HG03460 (cell line): ENCODE measurements around the gene GET3.
"Not testable (repeated sequence)": the region's sequence is repeated elsewhere in the genome, so short reads cannot be mapped to it uniquely, and the experiment has no call there.

Experiments used
- ATAC-seq: cut with Tn5 transposase; IDR thresholded peaks from one replicate; pipeline ENCODE4 v1.9.1; 2021; ENCODE audit not compliant: unreplicated experiment

GET3 gene

DNA sequence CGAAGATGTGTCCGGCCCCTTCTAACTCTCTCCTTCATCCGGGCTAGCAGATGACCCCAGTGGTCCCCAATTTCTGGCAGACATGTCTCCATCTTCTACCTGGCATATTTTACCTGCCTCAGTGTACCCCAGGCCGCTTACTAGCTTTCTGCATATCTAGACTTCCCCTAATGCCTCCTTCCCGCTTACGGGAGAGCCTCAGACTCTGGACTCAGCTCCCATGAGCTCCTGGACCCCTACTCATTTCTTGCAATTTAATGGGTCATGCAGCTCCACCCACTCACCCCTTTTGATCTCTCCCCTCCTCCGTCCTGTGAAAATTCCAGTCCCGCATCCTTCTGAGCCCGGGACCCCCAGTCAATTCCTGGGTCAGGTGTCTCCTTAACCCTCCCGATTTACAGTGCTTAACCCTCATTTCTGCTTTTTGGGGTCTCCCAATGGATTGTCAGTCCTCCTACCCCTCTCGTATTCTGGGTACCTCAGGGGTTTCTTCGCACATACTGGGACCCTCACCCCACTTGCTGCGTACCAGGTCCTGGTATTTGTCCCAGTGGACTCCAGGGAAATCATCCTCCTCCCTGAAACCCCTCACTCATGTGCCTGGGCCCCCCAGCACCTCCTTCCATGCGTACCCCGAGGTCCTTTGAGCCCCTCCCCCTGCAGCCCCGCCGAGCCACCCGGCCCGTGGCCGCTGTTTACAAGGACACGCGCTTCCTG, 53.5 kb downstream of the GET3 start:
- no peak for ATAC-seq

DNA sequence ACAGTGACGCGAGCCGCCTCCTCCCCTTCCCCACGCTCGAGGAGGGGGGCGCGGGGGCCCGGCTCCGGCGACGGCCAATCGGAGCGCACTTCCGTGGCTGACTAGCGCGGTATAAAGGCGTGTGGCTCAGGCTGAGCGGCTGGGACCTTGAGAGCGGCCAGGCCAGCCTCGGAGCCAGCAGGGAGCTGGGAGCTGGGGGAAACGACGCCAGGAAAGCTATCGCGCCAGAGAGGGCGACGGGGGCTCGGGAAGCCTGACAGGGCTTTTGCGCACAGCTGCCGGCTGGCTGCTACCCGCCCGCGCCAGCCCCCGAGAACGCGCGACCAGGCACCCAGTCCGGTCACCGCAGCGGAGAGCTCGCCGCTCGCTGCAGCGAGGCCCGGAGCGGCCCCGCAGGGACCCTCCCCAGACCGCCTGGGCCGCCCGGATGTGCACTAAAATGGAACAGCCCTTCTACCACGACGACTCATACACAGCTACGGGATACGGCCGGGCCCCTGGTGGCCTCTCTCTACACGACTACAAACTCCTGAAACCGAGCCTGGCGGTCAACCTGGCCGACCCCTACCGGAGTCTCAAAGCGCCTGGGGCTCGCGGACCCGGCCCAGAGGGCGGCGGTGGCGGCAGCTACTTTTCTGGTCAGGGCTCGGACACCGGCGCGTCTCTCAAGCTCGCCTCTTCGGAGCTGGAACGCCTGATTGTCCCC, 54.2 kb downstream of the GET3 start, which contains the start of gene JUNB:
Gene JUNB, plus strand, starts transcription at position 142 of the 706 bp plus-strand sequence. Its CDS starts 286 bp downstream, at position 428.
- peak; percentile 28 for ATAC-seq

DNA sequence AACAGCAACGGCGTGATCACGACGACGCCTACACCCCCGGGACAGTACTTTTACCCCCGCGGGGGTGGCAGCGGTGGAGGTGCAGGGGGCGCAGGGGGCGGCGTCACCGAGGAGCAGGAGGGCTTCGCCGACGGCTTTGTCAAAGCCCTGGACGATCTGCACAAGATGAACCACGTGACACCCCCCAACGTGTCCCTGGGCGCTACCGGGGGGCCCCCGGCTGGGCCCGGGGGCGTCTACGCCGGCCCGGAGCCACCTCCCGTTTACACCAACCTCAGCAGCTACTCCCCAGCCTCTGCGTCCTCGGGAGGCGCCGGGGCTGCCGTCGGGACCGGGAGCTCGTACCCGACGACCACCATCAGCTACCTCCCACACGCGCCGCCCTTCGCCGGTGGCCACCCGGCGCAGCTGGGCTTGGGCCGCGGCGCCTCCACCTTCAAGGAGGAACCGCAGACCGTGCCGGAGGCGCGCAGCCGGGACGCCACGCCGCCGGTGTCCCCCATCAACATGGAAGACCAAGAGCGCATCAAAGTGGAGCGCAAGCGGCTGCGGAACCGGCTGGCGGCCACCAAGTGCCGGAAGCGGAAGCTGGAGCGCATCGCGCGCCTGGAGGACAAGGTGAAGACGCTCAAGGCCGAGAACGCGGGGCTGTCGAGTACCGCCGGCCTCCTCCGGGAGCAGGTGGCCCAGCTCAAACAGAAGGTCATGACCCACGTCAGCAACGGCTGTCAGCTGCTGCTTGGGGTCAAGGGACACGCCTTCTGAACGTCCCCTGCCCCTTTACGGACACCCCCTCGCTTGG, 55.0 kb downstream of the GET3 start:
- no peak for ATAC-seq

DNA sequence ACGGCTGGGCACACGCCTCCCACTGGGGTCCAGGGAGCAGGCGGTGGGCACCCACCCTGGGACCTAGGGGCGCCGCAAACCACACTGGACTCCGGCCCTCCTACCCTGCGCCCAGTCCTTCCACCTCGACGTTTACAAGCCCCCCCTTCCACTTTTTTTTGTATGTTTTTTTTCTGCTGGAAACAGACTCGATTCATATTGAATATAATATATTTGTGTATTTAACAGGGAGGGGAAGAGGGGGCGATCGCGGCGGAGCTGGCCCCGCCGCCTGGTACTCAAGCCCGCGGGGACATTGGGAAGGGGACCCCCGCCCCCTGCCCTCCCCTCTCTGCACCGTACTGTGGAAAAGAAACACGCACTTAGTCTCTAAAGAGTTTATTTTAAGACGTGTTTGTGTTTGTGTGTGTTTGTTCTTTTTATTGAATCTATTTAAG, 55.6 kb downstream of the GET3 start:
- ATAC-seq, result no peak

GRCh38 chr19:12793290-12794195, 56.2 kb downstream of the GET3 start:
- no peak for ATAC-seq

DNA sequence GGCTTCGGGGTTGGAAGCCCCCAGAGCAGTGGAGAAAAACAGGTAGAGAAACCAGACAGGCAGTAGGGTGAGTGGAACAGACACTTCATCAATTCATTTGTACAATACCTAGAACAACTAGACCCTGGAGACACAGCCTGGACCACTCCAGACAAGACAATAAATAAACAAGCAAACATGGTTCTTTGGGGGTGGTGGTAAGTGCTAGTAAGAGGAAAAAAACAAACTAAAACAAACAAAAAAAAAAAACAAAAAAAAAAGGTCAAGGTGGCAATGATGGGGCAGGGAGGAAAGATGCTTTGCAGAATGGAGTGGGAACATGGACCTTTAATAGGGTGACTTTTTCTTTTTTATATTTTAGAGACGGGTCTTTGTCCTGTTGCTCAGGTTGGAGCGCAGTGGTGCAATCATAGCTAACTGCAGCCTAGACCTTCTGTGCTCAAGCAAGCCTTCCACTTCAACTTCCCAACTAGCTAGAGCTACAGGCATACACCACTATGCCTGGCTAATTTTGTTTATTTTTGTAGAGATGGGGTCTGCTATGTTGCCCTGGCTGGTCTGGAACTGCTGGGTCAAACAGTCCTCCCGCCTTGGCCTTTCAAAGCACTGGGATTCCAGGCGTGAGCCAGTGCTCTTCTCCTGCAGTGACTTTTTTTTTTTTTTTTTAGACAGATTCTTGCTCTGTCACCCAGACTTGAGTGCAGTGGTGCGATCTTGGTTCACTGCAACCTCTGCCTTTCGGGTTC, 57.1 kb downstream of the GET3 start:
- ATAC-seq, result no peak

GRCh38 chr19:12794971-12795381, 57.7 kb downstream of the GET3 start:
- no peak for ATAC-seq

DNA sequence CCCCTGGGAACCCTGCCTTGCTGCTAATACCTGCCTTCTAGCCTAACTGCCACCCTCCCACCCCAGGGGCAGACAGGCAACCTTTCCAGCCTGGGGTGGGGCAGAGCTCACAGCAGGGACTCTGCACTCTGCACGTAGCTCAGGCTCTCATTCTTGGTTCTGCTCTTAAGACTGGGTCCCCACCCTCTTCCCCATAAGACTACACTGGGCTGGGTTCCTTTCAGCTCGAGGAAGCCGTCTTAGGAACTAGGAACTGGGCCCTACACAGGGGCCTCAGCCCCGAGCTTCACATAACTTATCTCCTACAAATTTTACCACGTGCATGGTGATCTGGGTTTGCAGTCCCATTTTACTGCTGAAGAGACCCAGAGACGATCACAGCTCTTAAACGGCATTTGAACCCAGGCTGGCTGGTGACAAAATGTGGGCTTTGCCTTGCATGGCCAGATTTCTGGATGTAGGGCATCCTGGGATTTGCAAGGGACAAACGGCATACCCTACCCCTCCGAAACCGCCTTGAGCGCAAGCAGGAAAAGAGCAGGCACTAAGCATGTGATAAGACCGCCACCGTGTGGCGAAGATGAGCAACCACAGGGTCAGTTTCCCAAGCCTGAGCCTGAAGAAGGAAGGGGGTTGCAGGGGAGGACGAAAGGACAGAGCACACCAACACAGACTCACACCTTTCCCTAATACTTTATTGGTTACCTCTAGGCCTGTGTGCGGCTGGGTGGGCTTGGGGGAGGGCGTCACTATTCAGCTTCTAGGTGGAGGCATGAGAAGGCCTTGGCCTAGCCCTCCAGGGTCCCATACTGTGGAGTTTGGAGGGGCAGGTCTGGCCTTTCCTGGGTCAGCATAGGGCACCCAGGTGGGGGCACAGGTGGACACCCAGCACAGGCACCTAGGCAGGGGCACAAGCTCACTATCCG, 59.1 kb downstream of the GET3 start:
- no peak for ATAC-seq

GRCh38 chr19:12797141-12797587, 59.9 kb downstream of the GET3 start:
- no peak for ATAC-seq

GRCh38 chr19:12797607-12798006, 60.3 kb downstream of the GET3 start:
- not testable (repeated sequence) for ATAC-seq
